NT2/D1 (cell line): ENCODE results near the gene ANAPC2.

Experiments
- SUZ12 ChIP-seq: IDR thresholded peaks from 2 replicates; pipeline ENCODE4 v1.6.1; 2011; ENCODE audit not compliant: insufficient read length, insufficient read depth; ENCODE audit errors: extremely low read depth
- YY1 ChIP-seq: IDR thresholded peaks from 2 replicates; pipeline ENCODE4 v1.6.1; 2011; ENCODE audit not compliant: insufficient read length, insufficient read depth
- ZNF274 ChIP-seq: IDR thresholded peaks from 2 replicates; pipeline ENCODE4 v1.6.1; 2011; ENCODE audit warnings: mild to moderate bottlenecking, low read depth, low read length

DNA sequence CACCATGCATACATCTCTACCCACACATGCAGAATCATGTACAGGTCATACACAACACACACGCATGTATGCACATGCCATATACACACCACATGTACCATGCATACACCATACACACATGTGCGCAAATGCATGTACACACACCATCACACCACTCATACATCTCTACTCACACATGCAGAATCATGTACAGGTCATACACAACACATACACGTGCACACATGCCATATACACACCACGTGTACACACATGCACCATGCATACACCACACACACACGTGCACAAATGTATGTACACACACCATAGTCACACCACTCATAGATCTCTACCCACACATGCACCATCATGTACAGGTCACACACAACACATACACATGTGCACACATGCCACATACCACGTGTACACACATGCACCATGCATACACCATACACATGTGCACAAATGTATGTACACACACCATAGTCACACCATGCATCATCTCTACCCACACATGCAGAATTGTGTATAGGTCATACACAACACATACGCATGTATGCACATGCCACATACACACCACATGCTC, 35.4 kb downstream of the ANAPC2 start:
- TF ChIP-seq SUZ12 = no peak
- TF ChIP-seq ZNF274 = no peak
- TF ChIP-seq YY1 = no peak
